A549 treated with AZD9567 at 1 μM for 4 hours (cell line): Measurements from ENCODE around the gene CABYR. TPM values are rescaled to one million over a fixed set of nuclear protein-coding genes. Genes with fewer than 3 reads are reported as not detected.

Source experiments
- total RNA-seq: library from RNA; stranded (reverse); fragments of 200-300 nt; extraction: Qiagen RNA extraction; gene quantifications from 5 replicates; pipeline ENCODE4 v1.2.3, GENCODE V29; 2022; ENCODE audit not compliant: insufficient read depth

The CABYR gene
- total RNA-seq, result 12.1 to 14.1 TPM (median 13.0 TPM) in 5 replicates

GRCh38 chr18:24138789-24139616 is at the start of gene CABYR:
TSS of gene CABYR (plus strand) at chr18:24139062. CDS start at chr18:24143115, 4,053 bp downstream.

Other genes with a start within 250 kb of the CABYR start
- gene TTC39C, start 124.3 kb upstream of the CABYR start, total RNA-seq, result 9.1 to 16.7 TPM (median 15.4 TPM) in 5 replicates